Measurements from ENCODE around the gene IP6K2. TPM values are rescaled to one million over a fixed set of nuclear protein-coding genes. Genes with fewer than 3 reads are reported as not detected.

The IP6K2 gene
- total and polyA plus RNA-seq, 2 of the 8 experiments (the other 6 are each of a cell fraction or from before 2014, with no cell fraction given) = 95.8 to 144 TPM

DNA sequence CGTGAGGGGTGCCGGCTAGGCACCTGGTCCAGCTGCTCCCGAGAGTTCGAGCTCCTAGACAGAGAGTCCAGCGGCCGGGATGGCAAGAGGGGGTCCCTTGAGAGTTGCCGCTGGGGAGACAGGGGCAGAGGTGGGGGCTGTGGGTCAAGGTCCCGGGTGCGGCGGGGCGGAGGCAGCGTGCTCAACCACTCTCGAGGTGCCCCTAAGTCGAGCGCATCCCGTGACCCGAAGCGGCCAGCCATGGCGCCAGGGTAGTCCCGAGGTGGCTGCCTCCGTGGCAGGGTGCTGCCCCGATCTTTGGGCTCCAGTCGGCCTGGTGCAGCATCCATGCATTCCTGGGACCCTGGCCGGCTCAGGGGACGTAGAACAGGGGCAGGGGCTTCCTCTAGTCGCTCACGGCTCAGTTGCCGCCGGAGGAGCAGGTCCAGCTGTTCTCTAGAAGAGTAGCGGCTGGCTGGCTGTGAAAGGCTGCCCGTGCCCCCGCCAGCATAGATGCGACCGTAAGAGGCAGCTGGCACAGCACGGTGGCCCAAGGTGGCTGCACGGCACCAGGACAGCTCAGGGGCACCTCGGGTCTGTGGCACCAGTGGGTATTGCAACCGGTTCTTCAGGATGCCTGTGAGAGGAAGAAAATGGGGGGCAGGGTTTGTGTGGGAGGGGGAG lies 76.9 kb downstream of the IP6K2 start (continued):
- TF ChIP-seq KDM4A (IDR thresholded peaks at IDR 0.05; ENCODE audit: low read depth, low read length, severe bottlenecking) (no peak), BRCA1 (IDR thresholded peaks at IDR 0.05; ENCODE audit: low read depth, low read length) (no peak), JUND (IDR thresholded peaks at IDR 0.05; ENCODE audit: low read length) (no peak), CEBPB (IDR thresholded peaks at IDR 0.05; ENCODE audit: low read depth, low read length) (no peak), CHD2 (IDR thresholded peaks at IDR 0.05; ENCODE audit: low read length) (no peak), EGR1 (IDR thresholded peaks at IDR 0.05; ENCODE audit: borderline replicate concordance, low read depth, low read length) (no peak), TAF7 (optimal IDR thresholded peaks at IDR 0.05; ENCODE audit: borderline replicate concordance, low read depth, low read length) (no peak)
- TF ChIP-seq, protein P1, sequence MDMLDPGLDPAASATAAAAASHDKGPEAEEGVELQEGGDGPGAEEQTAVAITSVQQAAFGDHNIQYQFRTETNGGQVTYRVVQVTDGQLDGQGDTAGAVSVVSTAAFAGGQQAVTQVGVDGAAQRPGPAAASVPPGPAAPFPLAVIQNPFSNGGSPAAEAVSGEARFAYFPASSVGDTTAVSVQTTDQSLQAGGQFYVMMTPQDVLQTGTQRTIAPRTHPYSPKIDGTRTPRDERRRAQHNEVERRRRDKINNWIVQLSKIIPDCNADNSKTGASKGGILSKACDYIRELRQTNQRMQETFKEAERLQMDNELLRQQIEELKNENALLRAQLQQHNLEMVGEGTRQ (IDR thresholded peaks at IDR 0.05; ENCODE audit: low read length) = no peak
- TF ChIP-seq, protein P2, sequence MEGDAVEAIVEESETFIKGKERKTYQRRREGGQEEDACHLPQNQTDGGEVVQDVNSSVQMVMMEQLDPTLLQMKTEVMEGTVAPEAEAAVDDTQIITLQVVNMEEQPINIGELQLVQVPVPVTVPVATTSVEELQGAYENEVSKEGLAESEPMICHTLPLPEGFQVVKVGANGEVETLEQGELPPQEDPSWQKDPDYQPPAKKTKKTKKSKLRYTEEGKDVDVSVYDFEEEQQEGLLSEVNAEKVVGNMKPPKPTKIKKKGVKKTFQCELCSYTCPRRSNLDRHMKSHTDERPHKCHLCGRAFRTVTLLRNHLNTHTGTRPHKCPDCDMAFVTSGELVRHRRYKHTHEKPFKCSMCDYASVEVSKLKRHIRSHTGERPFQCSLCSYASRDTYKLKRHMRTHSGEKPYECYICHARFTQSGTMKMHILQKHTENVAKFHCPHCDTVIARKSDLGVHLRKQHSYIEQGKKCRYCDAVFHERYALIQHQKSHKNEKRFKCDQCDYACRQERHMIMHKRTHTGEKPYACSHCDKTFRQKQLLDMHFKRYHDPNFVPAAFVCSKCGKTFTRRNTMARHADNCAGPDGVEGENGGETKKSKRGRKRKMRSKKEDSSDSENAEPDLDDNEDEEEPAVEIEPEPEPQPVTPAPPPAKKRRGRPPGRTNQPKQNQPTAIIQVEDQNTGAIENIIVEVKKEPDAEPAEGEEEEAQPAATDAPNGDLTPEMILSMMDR (IDR thresholded peaks at IDR 0.05; ENCODE audit: control extremely low read depth in 1 of 3, insufficient read depth in 1 of 3, low read depth in 1 of 3, low read length in 3 of 3) = no peak

Small RNAs within 50 kb of the gene (microRNA-seq; reads per million reads assigned to microRNA genes)
- gene MIR4793 (ENCODE audit: borderline microRNAs expressed in 2 of 2, borderline number of aligned reads in 2 of 2, borderline replicate concordance in 1 of 2) = 0.23 to 0.41 reads per million in 2 experiments

Small RNAs within 50 kb of the gene (small RNA-seq; reads per million reads assigned to genes)
- not detected for gene AC141002.1 (ENCODE audit: insufficient read depth)

Other genes with a start within 250 kb of the IP6K2 start
- gene SHISA5, start 213.0 kb downstream of the IP6K2 start, total RNA-seq (2021; fragmentation: NEBNext Ultra II Directional; extraction: Animal tissue kit (Norgen Biotek cat#: 25700)) = 191 and 196 TPM in 2 replicates
- 315 and 422 TPM in 2 replicates for gene SHISA5, start 213.0 kb downstream of the IP6K2 start, polyA plus RNA-seq (2011; rRNA removed)
- 10.7 and 11.3 TPM in 2 replicates for gene PFKFB4, start 160.4 kb downstream of the IP6K2 start, total RNA-seq (2021; fragmentation: NEBNext Ultra II Directional; extraction: Animal tissue kit (Norgen Biotek cat#: 25700))
- 20.1 and 20.3 TPM in 2 replicates for gene PFKFB4, start 160.4 kb downstream of the IP6K2 start, polyA plus RNA-seq (2011; rRNA removed)
- gene UCN2, start 153.4 kb downstream of the IP6K2 start, total RNA-seq (2021; fragmentation: NEBNext Ultra II Directional; extraction: Animal tissue kit (Norgen Biotek cat#: 25700)) = not detected in 2 replicates
- gene UCN2, start 153.4 kb downstream of the IP6K2 start, polyA plus RNA-seq (2011; rRNA removed) = 0.14 and 0.22 TPM in 2 replicates
- 7.8 and 10.7 TPM in 2 replicates for gene COL7A1, start 121.9 kb downstream of the IP6K2 start, total RNA-seq (2021; fragmentation: NEBNext Ultra II Directional; extraction: Animal tissue kit (Norgen Biotek cat#: 25700))
- 13.9 and 15.6 TPM in 2 replicates for gene COL7A1, start 121.9 kb downstream of the IP6K2 start, polyA plus RNA-seq (2011; rRNA removed)
- 310 TPM in 2 replicates for gene UQCRC1, start 107.6 kb downstream of the IP6K2 start, total RNA-seq (2021; fragmentation: NEBNext Ultra II Directional; extraction: Animal tissue kit (Norgen Biotek cat#: 25700))
- 720 TPM in 2 replicates for gene UQCRC1, start 107.6 kb downstream of the IP6K2 start, polyA plus RNA-seq (2011; rRNA removed)
- gene TMEM89, start 95.5 kb downstream of the IP6K2 start, total RNA-seq (2021; fragmentation: NEBNext Ultra II Directional; extraction: Animal tissue kit (Norgen Biotek cat#: 25700)) = not detected in 2 replicates
- 0.24 TPM in 1 of 2 replicates, not detected in the other for gene TMEM89, start 95.5 kb downstream of the IP6K2 start, polyA plus RNA-seq (2011; rRNA removed)
- 50.4 and 51.2 TPM in 2 replicates for gene SLC26A6, start 81.8 kb downstream of the IP6K2 start, total RNA-seq (2021; fragmentation: NEBNext Ultra II Directional; extraction: Animal tissue kit (Norgen Biotek cat#: 25700))
- gene SLC26A6, start 81.8 kb downstream of the IP6K2 start, polyA plus RNA-seq (2011; rRNA removed) = 58.0 and 97.1 TPM in 2 replicates
- gene CELSR3, start 54.3 kb downstream of the IP6K2 start, total RNA-seq (2021; fragmentation: NEBNext Ultra II Directional; extraction: Animal tissue kit (Norgen Biotek cat#: 25700)) = 26.7 and 29.5 TPM in 2 replicates
- 11.6 and 17.5 TPM in 2 replicates for gene CELSR3, start 54.3 kb downstream of the IP6K2 start, polyA plus RNA-seq (2011; rRNA removed)
- gene NCKIPSD, start 31.3 kb downstream of the IP6K2 start, total RNA-seq (2021; fragmentation: NEBNext Ultra II Directional; extraction: Animal tissue kit (Norgen Biotek cat#: 25700)) = 31.7 and 34.7 TPM in 2 replicates
- gene NCKIPSD, start 31.3 kb downstream of the IP6K2 start, polyA plus RNA-seq (2011; rRNA removed) = 91.8 and 114 TPM in 2 replicates
- 42.4 and 46.3 TPM in 2 replicates for gene PRKAR2A, start 130.7 kb upstream of the IP6K2 start, total RNA-seq (2021; fragmentation: NEBNext Ultra II Directional; extraction: Animal tissue kit (Norgen Biotek cat#: 25700))
- gene PRKAR2A, start 130.7 kb upstream of the IP6K2 start, polyA plus RNA-seq (2011; rRNA removed) = 6.3 and 14.1 TPM in 2 replicates
- gene SLC25A20, start 181.7 kb upstream of the IP6K2 start, total RNA-seq (2021; fragmentation: NEBNext Ultra II Directional; extraction: Animal tissue kit (Norgen Biotek cat#: 25700)) = 3.8 and 5.1 TPM in 2 replicates
- gene SLC25A20, start 181.7 kb upstream of the IP6K2 start, polyA plus RNA-seq (2011; rRNA removed) = 2.6 and 4.0 TPM in 2 replicates
- gene ARIH2, start 201.6 kb upstream of the IP6K2 start, total RNA-seq (2021; fragmentation: NEBNext Ultra II Directional; extraction: Animal tissue kit (Norgen Biotek cat#: 25700)) = 121 and 136 TPM in 2 replicates
- 70.3 and 72.9 TPM in 2 replicates for gene ARIH2, start 201.6 kb upstream of the IP6K2 start, polyA plus RNA-seq (2011; rRNA removed)